HG03045 (cell line): ENCODE results near the gene RFX3.

Source experiments
- ATAC-seq: cut with Tn5 transposase; IDR thresholded peaks from one replicate; pipeline ENCODE4 v1.9.1; 2021; ENCODE audit warnings: mild to moderate bottlenecking, moderate library complexity; ENCODE audit not compliant: unreplicated experiment

The RFX3 gene

GRCh38 chr9:3288686-3289085 is 237.1 kb downstream of the RFX3 start:
- ATAC-seq, result no peak

- ATAC-seq, result no peak
Observed at GRCh38 chr9:3285365-3286161, 240.2 kb downstream of the RFX3 start.

GRCh38 chr9:3282365-3282764 is 243.4 kb downstream of the RFX3 start:
- no peak for ATAC-seq

- no peak for ATAC-seq
Observed at GRCh38 chr9:3281399-3281798, 244.4 kb downstream of the RFX3 start.

- no peak for ATAC-seq
Observed at GRCh38 chr9:3277200-3277599, 248.6 kb downstream of the RFX3 start.

- ATAC-seq, result no peak
Observed at GRCh38 chr9:3271581-3271980, 254.2 kb downstream of the RFX3 start.

GRCh38 chr9:3271157-3271556 is 254.6 kb downstream of the RFX3 start:
- no peak for ATAC-seq

GRCh38 chr9:3268223-3268622 is 257.6 kb downstream of the RFX3 start:
- ATAC-seq, result no peak

- no peak for ATAC-seq
Observed at GRCh38 chr9:3263698-3264097, 262.1 kb downstream of the RFX3 start.

- no peak for ATAC-seq
Observed at GRCh38 chr9:3262826-3263529, 262.8 kb downstream of the RFX3 start.

GRCh38 chr9:3261484-3261883 is 264.3 kb downstream of the RFX3 start:
- no peak for ATAC-seq

- no peak for ATAC-seq
Observed at GRCh38 chr9:3256571-3257330, 269.1 kb downstream of the RFX3 start.

- ATAC-seq, result no peak
Observed at GRCh38 chr9:3251309-3251708, 274.5 kb downstream of the RFX3 start.

GRCh38 chr9:3250741-3251140 is 275.1 kb downstream of the RFX3 start:
- ATAC-seq, result no peak

GRCh38 chr9:3247211-3247610 is 278.6 kb downstream of the RFX3 start:
- ATAC-seq, result no peak

- ATAC-seq, result no peak
Observed at GRCh38 chr9:3246241-3246640, 279.6 kb downstream of the RFX3 start.

- peak; percentile 79 for ATAC-seq
Observed at GRCh38 chr9:3244963-3245653, 280.7 kb downstream of the RFX3 start.

- ATAC-seq, result no peak
Observed at GRCh38 chr9:3243683-3244082, 282.1 kb downstream of the RFX3 start.

GRCh38 chr9:3241290-3241689 is 284.5 kb downstream of the RFX3 start:
- no peak for ATAC-seq

GRCh38 chr9:3240656-3241268 is 285.0 kb downstream of the RFX3 start:
- peak; percentile 87 for ATAC-seq

- no peak for ATAC-seq
Observed at GRCh38 chr9:3239240-3239639, 286.6 kb downstream of the RFX3 start.
